PC-9 (cell line): ENCODE data around the gene ARSK.

Source experiments
- CTCF ChIP-seq: fragments of 200-600 bp; sonication (generic); conservative IDR thresholded peaks from 2 replicates; pipeline ENCODE4 v1.6.1; 2017; ENCODE audit warnings: mixed run types, antibody characterized with exemption, mild to moderate bottlenecking, moderate library complexity
- EZH2 ChIP-seq: fragments of 200-600 bp; sonication (generic); IDR thresholded peaks from 2 replicates; pipeline ENCODE4 v1.8.0; 2017; ENCODE audit warnings: antibody characterized with exemption, low read depth

GRCh38 chr5:95557841-95558240 lies 2.9 kb downstream of the ARSK start:
- TF ChIP-seq CTCF: no peak
- no peak for TF ChIP-seq EZH2
